Nephron (organoid): ENCODE data around the gene ASB2.

Experiments used
- H3K27ac Mint-ChIP-seq, 3 experiments: 2 replicates each; pipeline ENCODE4 v1.8.0; 2020; ENCODE audit warnings: mixed read lengths in 3 of 3, mild to moderate bottlenecking in 2 of 3, moderate library complexity in 1 of 3
- H3K27me3 Mint-ChIP-seq: 2 replicates; pipeline ENCODE4 v1.8.0; 2021; ENCODE audit warnings: low read depth, mild to moderate bottlenecking, moderate library complexity, mixed read lengths
- H3K36me3 Mint-ChIP-seq: 2 replicates; pipeline ENCODE4 v1.8.0; 2020; ENCODE audit warnings: low read depth, mixed read lengths
- H3K4me1 Mint-ChIP-seq: 2 replicates; pipeline ENCODE4 v1.8.0; 2020; ENCODE audit warnings: mixed read lengths
- H3K4me3 Mint-ChIP-seq, 3 experiments: 2 replicates each; pipeline ENCODE4 v1.8.0; 2020; ENCODE audit warnings: mild to moderate bottlenecking in 3 of 3, mixed read lengths in 3 of 3, moderate library complexity in 2 of 3
- H3K9me3 Mint-ChIP-seq: 2 replicates; pipeline ENCODE4 v1.8.0; 2020; ENCODE audit warnings: mixed read lengths
- TF ChIP-seq, protein P1 (sequence below), 3 experiments: fragments of 200-600 bp; sonication (generic); IDR thresholded peaks; one replicate each; pipeline ENCODE4 v1.5.0; 2021; ENCODE audit warnings: antibody characterized with exemption in 3 of 3; ENCODE audit not compliant: unreplicated experiment in 3 of 3

Gene ASB2

DNA sequence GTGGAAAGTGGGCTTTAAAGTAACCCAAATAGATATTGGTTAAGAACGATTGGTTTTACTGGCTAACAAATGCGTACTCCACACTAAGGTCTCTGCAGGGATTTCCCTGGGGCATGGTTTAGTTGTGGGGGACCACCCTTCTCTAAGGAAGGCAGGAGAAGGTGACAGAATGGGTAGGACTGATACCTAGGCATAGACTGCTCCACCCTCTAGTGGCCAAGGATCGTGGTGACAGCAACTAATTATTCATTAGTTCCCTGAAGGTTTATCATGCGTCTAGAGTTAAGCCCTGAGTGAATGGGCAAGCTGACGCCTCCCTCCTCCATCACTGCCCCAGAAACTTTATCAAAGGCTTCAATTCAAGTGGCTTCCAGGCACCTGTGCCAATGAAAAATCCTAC, 40.1 kb downstream of the ASB2 start:
- H3K4me1 Mint-ChIP-seq: peaks cover 1% of the 10 kb centered on the region
- no peaks in the 10 kb centered on the region for H3K9me3 Mint-ChIP-seq
- peaks cover 68% of the 10 kb centered on the region for H3K27me3 Mint-ChIP-seq
- H3K4me3 Mint-ChIP-seq: no peak overlapping the region
- H3K27ac Mint-ChIP-seq: no peak overlapping the region
- no peaks in the 10 kb centered on the region for H3K36me3 Mint-ChIP-seq
- TF ChIP-seq, protein P1, sequence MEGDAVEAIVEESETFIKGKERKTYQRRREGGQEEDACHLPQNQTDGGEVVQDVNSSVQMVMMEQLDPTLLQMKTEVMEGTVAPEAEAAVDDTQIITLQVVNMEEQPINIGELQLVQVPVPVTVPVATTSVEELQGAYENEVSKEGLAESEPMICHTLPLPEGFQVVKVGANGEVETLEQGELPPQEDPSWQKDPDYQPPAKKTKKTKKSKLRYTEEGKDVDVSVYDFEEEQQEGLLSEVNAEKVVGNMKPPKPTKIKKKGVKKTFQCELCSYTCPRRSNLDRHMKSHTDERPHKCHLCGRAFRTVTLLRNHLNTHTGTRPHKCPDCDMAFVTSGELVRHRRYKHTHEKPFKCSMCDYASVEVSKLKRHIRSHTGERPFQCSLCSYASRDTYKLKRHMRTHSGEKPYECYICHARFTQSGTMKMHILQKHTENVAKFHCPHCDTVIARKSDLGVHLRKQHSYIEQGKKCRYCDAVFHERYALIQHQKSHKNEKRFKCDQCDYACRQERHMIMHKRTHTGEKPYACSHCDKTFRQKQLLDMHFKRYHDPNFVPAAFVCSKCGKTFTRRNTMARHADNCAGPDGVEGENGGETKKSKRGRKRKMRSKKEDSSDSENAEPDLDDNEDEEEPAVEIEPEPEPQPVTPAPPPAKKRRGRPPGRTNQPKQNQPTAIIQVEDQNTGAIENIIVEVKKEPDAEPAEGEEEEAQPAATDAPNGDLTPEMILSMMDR (IDR thresholded peaks at IDR 0.05; ENCODE audit: unreplicated experiment in 3 of 3): peak; percentile 36 to 46 (median 44)

DNA sequence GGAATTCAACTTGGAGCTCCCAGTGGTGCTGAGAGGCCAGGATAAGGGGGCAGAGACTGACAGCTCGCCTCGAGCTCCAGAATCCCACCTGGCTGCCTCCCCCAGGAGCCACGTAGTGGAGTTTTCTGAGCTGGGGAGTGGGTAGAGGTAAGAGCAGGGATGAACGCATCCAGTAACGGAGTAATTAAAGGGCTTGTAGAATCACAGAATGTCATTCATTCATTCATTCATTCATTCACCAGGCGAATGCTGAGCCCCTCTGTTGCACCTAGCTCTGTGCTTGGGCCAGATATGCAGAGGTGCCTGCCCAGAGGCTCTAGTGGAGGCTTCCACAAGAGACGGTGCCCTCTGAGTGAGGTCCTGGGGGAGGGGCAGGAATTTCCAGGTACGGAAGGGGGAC, 41.2 kb downstream of the ASB2 start:
- Mint-ChIP-seq H3K4me1 (no peaks in the 10 kb centered on the region), H3K36me3 (no peaks in the 10 kb centered on the region), H3K27ac (no peak overlapping the region), H3K4me3 (no peak overlapping the region), H3K9me3 (no peaks in the 10 kb centered on the region), H3K27me3 (peaks cover 59% of the 10 kb centered on the region)
- TF ChIP-seq, protein P1 (IDR thresholded peaks at IDR 0.05; ENCODE audit: unreplicated experiment in 3 of 3): no peak

DNA sequence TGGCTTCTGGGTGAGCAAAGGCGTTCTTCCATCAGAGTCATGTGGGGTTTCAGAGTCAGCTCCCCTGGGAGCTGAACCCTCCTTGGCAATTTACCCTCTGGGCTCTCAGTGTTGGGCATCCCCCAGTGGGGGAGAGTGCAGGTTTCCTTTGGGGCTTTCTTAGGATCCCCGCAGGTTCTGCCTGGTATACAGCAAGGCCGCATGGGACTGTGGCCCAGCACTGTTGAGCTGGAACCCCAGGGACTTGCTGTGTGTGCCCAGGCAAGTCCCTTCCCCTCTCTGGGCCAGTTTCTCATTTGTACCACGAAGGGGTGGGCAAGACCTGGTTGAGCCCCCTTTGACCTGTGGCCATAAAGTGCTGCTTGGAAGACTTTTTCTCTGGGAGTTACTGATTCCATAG, 43.7 kb downstream of the ASB2 start:
- H3K9me3 Mint-ChIP-seq: no peaks in the 10 kb centered on the region
- no peaks in the 10 kb centered on the region for H3K4me1 Mint-ChIP-seq
- no peak overlapping the region for H3K27ac Mint-ChIP-seq
- H3K4me3 Mint-ChIP-seq: no peak overlapping the region
- no peaks in the 10 kb centered on the region for H3K36me3 Mint-ChIP-seq
- H3K27me3 Mint-ChIP-seq: peaks cover 38% of the 10 kb centered on the region
- TF ChIP-seq, protein P1 (IDR thresholded peaks at IDR 0.05; ENCODE audit: unreplicated experiment in 3 of 3): no peak

DNA sequence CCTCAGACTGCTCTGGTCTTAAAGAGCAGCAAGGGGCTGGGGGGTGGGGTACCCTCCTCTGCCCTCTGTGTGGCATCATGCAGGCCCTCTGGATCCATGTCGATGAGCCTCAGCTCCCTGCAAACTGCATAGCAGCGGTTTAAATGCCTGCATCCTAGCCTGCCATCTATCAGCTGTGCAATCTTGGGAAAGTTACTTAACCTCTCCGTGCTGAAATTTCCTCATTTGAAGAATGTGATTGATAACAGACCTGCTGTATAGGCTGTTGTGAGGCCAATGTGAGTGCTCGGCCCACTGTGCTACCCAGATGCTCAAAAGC, 45.4 kb downstream of the ASB2 start:
- no peaks in the 10 kb centered on the region for H3K9me3 Mint-ChIP-seq
- no peak overlapping the region for H3K4me3 Mint-ChIP-seq
- H3K27ac Mint-ChIP-seq: no peak overlapping the region
- H3K27me3 Mint-ChIP-seq: peaks cover 24% of the 10 kb centered on the region
- H3K4me1 Mint-ChIP-seq: no peaks in the 10 kb centered on the region
- TF ChIP-seq, protein P1 (IDR thresholded peaks at IDR 0.05; ENCODE audit: unreplicated experiment in 3 of 3): no peak
- no peaks in the 10 kb centered on the region for H3K36me3 Mint-ChIP-seq

DNA sequence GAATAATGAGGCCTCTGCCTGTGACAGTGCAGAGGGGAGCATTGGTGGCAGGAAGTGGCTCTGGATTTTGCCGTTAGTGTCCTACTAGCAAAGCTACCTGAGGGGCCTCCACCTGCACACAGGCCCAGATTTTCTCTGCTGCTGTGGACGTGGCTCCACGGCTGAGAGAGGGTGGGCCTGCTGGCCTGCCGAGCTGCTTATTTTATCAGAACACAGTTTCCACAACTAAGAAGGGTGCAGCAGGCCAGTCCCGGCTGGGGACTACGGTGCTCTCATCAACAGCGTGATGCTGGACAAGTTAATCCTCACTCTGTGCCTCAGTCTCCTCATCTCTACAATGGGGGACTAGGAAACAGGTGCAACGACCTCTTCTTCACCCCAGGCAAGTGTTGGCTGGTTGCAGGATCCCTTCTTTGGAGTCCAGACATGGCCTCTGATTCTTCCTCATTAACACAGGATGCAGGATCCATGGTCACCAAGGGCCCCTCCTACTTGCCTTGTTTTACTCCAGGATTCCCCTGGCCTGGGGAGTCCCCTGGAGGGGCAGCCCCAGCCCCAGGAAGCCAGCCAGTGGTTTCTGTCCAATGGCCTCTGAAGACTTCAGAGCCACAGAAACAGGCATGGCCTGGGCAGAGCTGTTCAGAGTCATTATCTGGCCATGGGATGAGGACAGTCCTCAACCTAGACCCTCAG, 45.9 kb downstream of the ASB2 start:
- Mint-ChIP-seq H3K27ac (no peak overlapping the region), H3K27me3 (peaks cover 19% of the 10 kb centered on the region), H3K4me1 (no peaks in the 10 kb centered on the region), H3K4me3 (no peak overlapping the region), H3K36me3 (no peaks in the 10 kb centered on the region), H3K9me3 (no peaks in the 10 kb centered on the region)
- TF ChIP-seq, protein P1 (IDR thresholded peaks at IDR 0.05; ENCODE audit: unreplicated experiment in 3 of 3): no peak

DNA sequence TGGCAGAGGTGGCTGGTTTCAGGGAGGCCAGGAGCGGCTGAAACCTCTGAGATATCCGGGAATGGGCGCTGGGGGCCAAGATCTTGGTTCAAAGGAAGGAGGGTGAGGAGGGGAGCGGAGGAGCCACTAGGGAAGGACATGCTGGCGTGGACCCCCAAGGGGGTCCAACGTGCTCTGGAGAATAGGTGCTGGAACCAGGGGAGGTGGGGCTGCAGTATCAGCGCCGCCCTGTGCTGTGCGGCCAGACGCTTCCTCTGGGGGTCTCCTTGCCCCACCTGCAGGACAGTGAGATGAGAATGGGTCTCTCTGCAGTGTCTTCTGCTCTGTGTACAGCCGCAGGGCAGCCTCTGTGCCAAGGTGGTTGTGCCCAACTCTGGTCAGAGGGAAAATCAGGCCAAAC, 46.7 kb downstream of the ASB2 start:
- Mint-ChIP-seq H3K4me1 (no peaks in the 10 kb centered on the region), H3K27me3 (peaks cover 11% of the 10 kb centered on the region), H3K36me3 (no peaks in the 10 kb centered on the region), H3K27ac (no peak overlapping the region), H3K4me3 (no peak overlapping the region), H3K9me3 (no peaks in the 10 kb centered on the region)
- TF ChIP-seq, protein P1 (IDR thresholded peaks at IDR 0.05; ENCODE audit: unreplicated experiment in 3 of 3): no peak
